ENCODE data around the gene TBX4.

- TF ChIP-seq CTCF (IDR thresholded peaks at IDR 0.05) (no peak), POLR2AphosphoS5 (IDR thresholded peaks at IDR 0.05) (no peak), POLR2A (IDR thresholded peaks at IDR 0.05) (no peak)
Observed at GRCh38 chr17:61436995-61437704, 15.1 kb upstream of the TBX4 start.

Measured in breast epithelium (tissue), 3 donors.